Activated B cell treated with CpG ODN at 0.5 μM for 24 hours (primary cell): ENCODE data around the gene CLSTN1. TPM values are rescaled to one million over a fixed set of nuclear protein-coding genes. Genes with fewer than 3 reads are reported as not detected.
A peak's percentile ranks its signal among the peaks of the same experiment; 100 is the strongest.
"Not testable (repeated sequence)": the region's sequence is repeated elsewhere in the genome, so short reads cannot be mapped to it uniquely, and the experiment has no call there.

Experiments
- ATAC-seq: fragments of 200-7000 bp; cut with Tn5 transposase; one replicate; pipeline ENCODE4 v1.10.0; 2021; ENCODE audit warnings: low read depth, mild to moderate bottlenecking, moderate library complexity
- CTCF ChIA-PET: fragments of 350-600 bp; sonication (Branson Sonifier 250); formaldehyde crosslinking; loops from one replicate; lab custom pipeline; 2021; ENCODE audit warnings: antibody characterized with exemption; lab: Charles Lee
- POLR2A ChIA-PET: fragments of 350-600 bp; sonication (Branson Sonifier 250); formaldehyde crosslinking; loops from one replicate; lab custom pipeline; 2021; ENCODE audit warnings: antibody characterized with exemption; lab: Charles Lee
- DNase-seq: peaks from one replicate; pipeline ENCODE4 v3.0.0; 2022
- H3K27ac Mint-ChIP-seq: one replicate; pipeline ENCODE4 v1.8.0; 2020; ENCODE audit warnings: mixed read lengths
- H3K27me3 Mint-ChIP-seq: one replicate; pipeline ENCODE4 v1.8.0; 2021; ENCODE audit warnings: mixed read lengths
- H3K36me3 Mint-ChIP-seq: one replicate; pipeline ENCODE4 v1.8.0; 2021; ENCODE audit warnings: low read depth, mixed read lengths
- H3K4me1 Mint-ChIP-seq: one replicate; pipeline ENCODE4 v1.8.0; 2021; ENCODE audit warnings: mixed read lengths
- H3K4me3 Mint-ChIP-seq: one replicate; pipeline ENCODE4 v1.8.0; 2020; ENCODE audit warnings: mild to moderate bottlenecking, mixed read lengths
- H3K9me3 Mint-ChIP-seq: one replicate; pipeline ENCODE4 v1.8.0; 2020; ENCODE audit warnings: mixed read lengths
- CTCF ChIP-seq: fragments of 200-600 bp; IDR thresholded peaks from one replicate; pipeline ENCODE4 v1.8.0; 2022; ENCODE audit warnings: antibody characterized with exemption, mild to moderate bottlenecking
- intact Hi-C: fragments of 100-400 bp; cut with micrococcal nuclease; formaldehyde crosslinking; loops from one replicate; pipeline ENCODE4 v1.15.1; 2024
- total RNA-seq: library from RNA; stranded (reverse); gene quantifications from 2 replicates; pipeline ENCODE4 v1.2.3, GENCODE V29; 2022

Gene CLSTN1
- total RNA-seq, 1 donor from 2014 or later: 50.7 TPM

DNA sequence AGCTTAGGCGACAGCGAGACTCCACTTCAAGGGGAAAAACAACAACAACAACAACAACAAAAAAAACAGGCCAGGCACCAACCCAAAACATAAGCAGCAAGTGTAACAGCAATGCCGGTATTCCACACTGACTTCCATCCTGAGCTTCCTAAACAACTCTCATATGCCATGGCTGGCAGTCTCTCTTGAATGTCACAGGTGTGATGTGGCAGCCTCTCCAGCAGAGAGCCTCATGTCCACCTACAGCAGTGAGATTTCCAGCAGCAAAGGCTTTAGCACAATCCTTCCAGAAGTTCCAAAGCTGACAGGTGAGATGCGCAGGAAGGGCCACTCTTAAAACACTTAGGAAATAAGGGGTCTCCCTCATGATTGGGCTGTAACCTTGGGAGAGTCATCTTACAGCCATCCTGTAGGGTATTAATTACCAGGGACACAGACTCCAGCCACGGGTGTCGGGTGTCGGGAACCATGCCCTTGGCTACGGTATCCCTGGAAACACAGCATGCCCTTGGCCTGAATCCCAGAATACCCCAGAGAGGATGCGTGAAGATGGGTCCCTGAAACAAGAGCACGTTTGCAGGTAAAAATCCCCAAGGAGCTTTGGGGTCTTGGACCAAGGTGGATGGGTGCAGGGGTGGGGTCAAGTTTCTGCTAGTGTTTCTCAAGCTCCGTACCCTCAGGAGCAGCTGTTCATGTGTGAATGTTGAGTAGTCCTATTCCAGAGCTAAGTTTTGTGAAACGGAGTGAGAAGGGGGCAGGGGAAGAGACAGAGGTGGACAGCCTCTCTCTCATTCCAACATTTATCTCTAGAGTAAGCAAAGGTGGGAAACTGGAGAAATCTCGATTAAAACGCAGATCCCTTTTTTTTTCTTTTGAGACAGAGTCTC lies 31.4 kb downstream of the CLSTN1 start:
- Mint-ChIP-seq H3K9me3 (no peaks in the 10 kb centered on the region), H3K27ac (no peak overlapping the region), H3K36me3 (peaks cover under 1% of the 10 kb centered on the region), H3K4me3 (no peak overlapping the region), H3K4me1 (peaks cover 28% of the 10 kb centered on the region), H3K27me3 (no peaks in the 10 kb centered on the region)
- intact Hi-C loops: no loop called here
- ATAC-seq: no peak
- POLR2A ChIA-PET: no interaction called here
- no peak for DNase-seq
- no peak for TF ChIP-seq CTCF
- CTCF ChIA-PET: interaction anchor here (0.9 kb wide), 1 partner anchor 76 kb away, joined by 3 read pairs; no protein-coding TSS in a partner anchor

- H3K4me1 Mint-ChIP-seq: peaks cover 32% of the 10 kb centered on the region
Measured at GRCh38 chr1:9789700-9790099, 34.1 kb downstream of the CLSTN1 start.

DNA sequence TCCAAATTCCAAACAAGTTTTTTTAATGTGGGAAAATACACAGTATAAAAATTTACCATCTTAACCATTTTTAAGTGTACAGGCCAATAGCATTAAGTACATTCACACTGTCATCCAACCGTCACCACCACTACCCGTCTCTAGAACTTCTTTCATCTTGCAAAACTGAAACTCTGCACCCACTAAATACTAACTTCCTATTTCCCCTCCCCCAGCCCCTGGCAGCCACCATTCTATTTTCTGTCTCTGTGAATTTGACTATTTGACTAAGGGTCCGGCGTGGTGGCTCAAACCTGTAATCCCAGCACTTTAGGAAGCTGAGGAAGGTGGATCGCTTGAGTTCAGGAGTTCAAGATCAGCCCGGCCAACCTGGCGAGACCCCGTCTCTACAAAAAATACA lies 36.1 kb downstream of the CLSTN1 start:
- Mint-ChIP-seq H3K36me3 (no peaks in the 10 kb centered on the region), H3K27me3 (no peaks in the 10 kb centered on the region), H3K9me3 (no peaks in the 10 kb centered on the region), H3K27ac (peak overlapping the region; percentile 92), H3K4me3 (peak overlapping the region; percentile 78), H3K4me1 (peaks cover 33% of the 10 kb centered on the region)
- CTCF ChIA-PET: interaction anchor here (6.9 kb wide), 1 partner anchor 79 kb away, joined by 156 read pairs; no protein-coding TSS in a partner anchor
- peak; percentile 18 for DNase-seq
- intact Hi-C loops: loop anchor here (1.0 to 10.0 kb wide), 3 partner anchors 38 to 247 kb away; partner anchors contain the start of genes LZIC, NMNAT1 and UBE4B
- POLR2A ChIA-PET: no interaction called here
- ATAC-seq: peak; percentile 91
- no peak for TF ChIP-seq CTCF

More at GRCh38 chr1:9789700-9790099, 34.1 kb downstream of the CLSTN1 start:
- POLR2A ChIA-PET, H3K36me3 Mint-ChIP-seq, H3K4me3 Mint-ChIP-seq, ATAC-seq, CTCF ChIA-PET, DNase-seq, H3K9me3 Mint-ChIP-seq, H3K27ac Mint-ChIP-seq, H3K27me3 Mint-ChIP-seq: not testable (repeated sequence)
- intact Hi-C loops: loop anchor here (10.0 kb wide), 1 partner anchor 245 kb away; the partner anchor contains the start of gene UBE4B

- H3K9me3 Mint-ChIP-seq: no peaks in the 10 kb centered on the region
- intact Hi-C loops: loop anchor here (1.0 to 10.0 kb wide), 2 partner anchors 12 to 249 kb away; partner anchors contain the start of gene UBE4B
- H3K27me3 Mint-ChIP-seq: no peaks in the 10 kb centered on the region
- ChIA-PET POLR2A (interaction anchor here (0.7 to 1.8 kb wide), 3 partner anchors 12 to 322 kb away, joined by 5 to 13 read pairs (median 6); no protein-coding TSS in a partner anchor), CTCF (interaction anchor here (0.7 to 6.9 kb wide), 13 partner anchors 12 to 159 kb away, joined by 3 to 156 read pairs (median 6); no protein-coding TSS in a partner anchor)
- no peak for TF ChIP-seq CTCF
- ATAC-seq: no peak
- no peak for DNase-seq
- H3K4me3 Mint-ChIP-seq: no peak overlapping the region
- no peaks in the 10 kb centered on the region for H3K36me3 Mint-ChIP-seq
- H3K27ac Mint-ChIP-seq: no peak overlapping the region
- peaks cover 33% of the 10 kb centered on the region for H3K4me1 Mint-ChIP-seq
Measured at GRCh38 chr1:9785406-9785805, 38.4 kb downstream of the CLSTN1 start.

- POLR2A ChIA-PET: interaction anchor here (0.7 to 1.8 kb wide), 5 partner anchors 13 to 153 kb away, joined by 5 to 6 read pairs (median 6); no protein-coding TSS in a partner anchor
- Mint-ChIP-seq H3K4me3 (no peak overlapping the region), H3K4me1 (peaks cover 33% of the 10 kb centered on the region), H3K36me3 (no peaks in the 10 kb centered on the region), H3K27ac (no peak overlapping the region), H3K27me3 (no peaks in the 10 kb centered on the region), H3K9me3 (no peaks in the 10 kb centered on the region)
- DNase-seq: no peak
- TF ChIP-seq CTCF: peak; percentile 68
- CTCF ChIA-PET: interaction anchor here (0.6 to 6.9 kb wide), 20 partner anchors 13 to 1179 kb away, joined by 3 to 156 read pairs (median 4); no protein-coding TSS in a partner anchor
- intact Hi-C loops: loop anchor here (1.0 to 10.0 kb wide), 4 partner anchors 13 to 250 kb away; partner anchors contain the start of gene UBE4B
- ATAC-seq: peak; percentile 47
Measured at GRCh38 chr1:9784508-9785133, 39.1 kb downstream of the CLSTN1 start.
